ENCODE measurements around the gene CDC5L.

GRCh38 chr6:44462797-44463727 lies 75.6 kb downstream of the CDC5L start:
- no peak for TF ChIP-seq POLR2A (IDR thresholded peaks at IDR 0.05)
- TF ChIP-seq CTCF (IDR thresholded peaks at IDR 0.05), result no peak
